CD4-positive, alpha-beta T cell treated with Interleukin-15 for 4 hours (primary cell): ENCODE measurements around the gene MPRIP.
"Not testable (repeated sequence)": the region's sequence is repeated elsewhere in the genome, so short reads cannot be mapped to it uniquely, and the experiment has no call there.

Experiments used
- DNase-seq: peaks from one replicate; pipeline ENCODE4 v3.0.0-alpha.2; 2020; ENCODE audit warnings: low spot score

Gene MPRIP

DNA sequence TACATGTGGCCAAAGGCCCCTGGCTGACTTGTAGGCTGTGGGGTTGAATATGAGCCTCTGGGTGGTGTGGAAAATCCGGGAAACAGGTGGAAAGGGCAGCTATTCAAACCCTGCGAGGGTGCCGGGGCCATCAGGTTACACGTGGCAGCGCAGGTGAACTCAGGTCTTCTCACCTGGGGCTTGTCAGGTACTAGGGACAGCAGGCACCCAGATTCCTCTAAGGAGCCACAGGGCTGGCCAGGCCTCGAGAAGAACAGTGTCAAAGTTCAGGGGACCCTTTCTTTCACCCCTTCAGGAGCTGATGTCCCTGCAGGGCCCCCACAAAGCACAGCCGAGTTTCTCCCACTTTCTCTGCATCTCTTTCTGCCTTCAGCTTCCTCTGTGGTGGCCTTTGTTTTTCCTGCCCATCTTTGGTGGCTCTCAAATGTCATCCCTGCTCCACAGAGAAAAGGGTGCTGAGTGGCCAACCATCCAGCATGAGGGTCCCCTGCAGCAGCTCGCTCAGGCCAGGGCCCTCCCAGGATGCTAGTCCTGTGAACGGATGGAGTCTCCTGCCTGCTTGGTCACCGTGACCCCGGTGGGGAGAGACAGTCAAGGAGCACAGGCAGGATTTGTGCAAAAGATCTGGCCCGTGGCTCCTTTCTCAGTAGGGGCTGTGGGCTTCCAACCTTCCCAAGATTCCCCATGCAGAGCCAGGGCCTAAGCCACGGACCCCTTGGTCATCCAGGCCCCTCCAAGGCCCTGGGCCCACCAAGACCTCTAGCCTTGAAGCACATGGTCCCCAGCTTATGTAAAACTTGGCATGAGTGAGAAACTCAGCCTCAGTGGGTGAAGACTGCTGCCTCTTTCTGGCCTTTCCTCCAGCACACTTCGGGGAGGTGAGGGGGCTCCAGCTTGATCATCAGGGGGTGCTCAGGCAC lies 28.2 kb upstream of the MPRIP start:
- not testable (repeated sequence) for DNase-seq

DNA sequence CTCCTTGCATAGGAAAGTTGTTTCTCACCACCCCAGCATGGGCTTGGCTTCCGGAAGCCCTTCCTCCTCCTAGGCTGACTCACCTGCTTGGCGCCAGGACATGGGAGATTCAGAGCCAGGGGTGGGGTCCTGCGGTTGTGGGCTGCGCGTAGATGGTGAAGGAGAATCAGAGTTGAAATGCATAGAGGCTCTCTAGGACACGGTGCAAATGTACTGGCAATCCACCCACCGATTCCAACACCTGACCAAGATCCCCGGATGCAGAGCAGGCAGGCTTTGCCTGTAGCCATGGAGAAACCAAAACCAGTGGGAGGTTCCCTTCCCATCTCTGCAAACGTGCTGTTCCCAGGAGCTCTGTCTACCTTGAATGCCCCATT lies 27.5 kb upstream of the MPRIP start:
- not testable (repeated sequence) for DNase-seq

DNA sequence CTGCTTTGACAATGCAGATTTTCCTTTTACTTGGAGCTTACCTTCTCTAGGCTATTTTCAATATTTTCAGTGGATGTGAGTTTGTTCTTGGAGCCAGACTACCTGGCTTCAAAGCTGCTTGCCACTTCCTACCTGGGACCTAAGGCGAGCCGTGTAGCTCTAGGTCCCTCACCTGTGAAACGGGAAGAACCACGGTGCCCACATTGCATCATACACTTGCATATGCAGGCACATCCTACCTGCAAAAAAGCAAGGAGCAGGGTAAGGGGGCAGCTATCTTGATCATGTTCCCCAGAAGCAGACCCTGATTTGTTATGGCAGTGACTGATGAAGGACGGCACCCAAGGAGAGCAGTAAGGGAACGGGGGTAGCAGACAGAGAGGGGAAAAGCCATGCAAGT lies 27.0 kb upstream of the MPRIP start:
- no peak for DNase-seq

DNA sequence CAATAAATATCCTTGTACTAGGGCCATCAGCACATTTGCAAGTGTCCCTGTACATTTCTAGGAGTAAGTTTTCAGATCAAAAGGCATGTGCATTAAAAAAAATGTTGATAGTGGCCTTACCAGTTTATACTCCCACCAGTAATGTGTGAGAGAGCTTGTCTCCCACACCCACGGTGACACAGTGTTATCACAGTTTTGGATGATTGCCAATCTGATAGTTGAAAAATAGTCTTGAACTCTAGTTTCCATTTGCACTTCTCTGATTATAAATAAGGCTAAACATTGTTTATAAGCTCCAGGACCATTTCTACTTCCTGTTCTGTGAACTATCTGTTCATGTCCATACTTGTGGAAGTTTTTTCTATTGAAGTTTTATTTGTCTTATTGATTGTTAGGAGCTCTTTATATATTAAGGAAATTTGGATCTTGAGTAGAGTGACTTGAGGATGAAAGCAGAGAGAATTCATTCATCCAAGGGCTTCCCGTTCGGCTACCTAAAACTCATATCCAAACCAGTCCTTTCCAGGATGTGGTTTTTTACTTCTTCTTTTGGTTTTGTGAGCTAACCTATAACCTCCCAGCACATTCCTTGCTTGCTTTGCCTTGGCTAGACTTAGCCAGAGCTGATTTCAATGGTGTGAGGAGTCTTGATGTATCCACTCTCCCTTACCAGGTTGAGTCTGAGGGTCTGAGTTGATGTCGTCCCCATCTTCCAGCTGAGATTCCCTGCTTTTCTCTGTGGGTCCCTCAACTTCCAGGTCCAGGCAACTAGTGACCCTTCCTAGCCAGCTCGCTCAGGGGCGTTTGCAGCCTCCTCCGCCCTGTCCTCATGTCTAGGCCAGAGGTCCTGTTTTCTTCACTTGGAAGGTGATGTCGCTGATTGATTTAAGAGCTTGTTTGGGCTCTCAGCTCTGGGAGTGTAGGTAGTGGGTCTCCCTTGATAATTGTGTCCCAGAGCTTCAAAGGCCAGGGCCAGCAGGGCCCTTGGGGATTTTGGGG lies 25.8 kb upstream of the MPRIP start:
- DNase-seq = peak; percentile 54

DNA sequence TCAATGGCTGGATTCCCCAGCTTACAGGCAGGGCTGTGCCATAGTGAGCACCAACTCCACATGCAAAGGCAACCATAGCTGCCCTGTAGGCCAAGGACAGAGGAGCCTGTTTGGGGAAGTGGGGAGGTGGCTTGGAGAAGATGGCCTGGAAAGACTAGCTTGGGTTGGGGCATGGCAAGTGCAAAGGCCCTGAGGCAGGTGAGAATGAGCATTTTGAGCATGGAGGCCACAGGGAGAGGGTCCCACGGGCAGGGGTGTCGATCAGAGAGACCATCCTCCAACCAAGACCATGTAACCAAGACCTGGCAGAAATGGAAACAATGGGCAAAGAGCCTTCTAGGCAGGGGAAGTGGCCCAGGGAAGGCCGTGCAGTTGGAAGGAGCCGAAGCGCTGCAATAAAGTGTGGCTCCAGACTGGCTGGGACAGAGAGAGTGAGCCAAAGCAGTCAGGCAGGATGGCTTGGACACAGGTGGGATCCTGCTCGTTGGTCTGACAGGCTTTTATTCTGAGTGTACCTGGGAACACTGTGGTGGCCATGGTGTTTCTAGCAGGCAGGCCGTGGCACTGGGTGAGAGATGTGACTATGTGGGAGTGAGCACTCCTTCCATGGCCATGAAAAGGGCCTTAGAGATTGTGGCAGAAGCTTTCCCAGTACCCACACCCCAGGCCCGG lies 24.8 kb upstream of the MPRIP start:
- no peak for DNase-seq

DNA sequence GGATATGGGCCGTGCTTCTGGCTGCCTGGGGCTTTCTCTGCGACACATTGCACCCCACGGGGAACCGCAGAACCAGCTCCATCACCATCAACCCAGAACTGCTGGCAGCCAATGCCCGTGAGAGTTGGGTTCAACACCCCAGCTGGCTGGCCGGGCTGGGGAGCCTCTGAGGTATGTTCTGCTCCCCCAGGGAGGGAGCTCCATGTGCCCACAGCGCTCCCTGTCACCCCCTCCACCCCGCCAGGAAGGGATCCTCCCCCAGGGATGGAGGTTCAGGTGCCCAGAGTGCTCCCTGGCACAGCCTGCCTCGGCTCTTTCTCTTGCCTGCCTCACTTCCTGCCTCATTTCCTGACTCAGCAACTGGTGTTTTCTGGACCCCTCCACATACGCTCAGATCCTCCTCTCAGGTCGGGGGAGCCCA lies 24.2 kb upstream of the MPRIP start:
- no peak for DNase-seq

DNA sequence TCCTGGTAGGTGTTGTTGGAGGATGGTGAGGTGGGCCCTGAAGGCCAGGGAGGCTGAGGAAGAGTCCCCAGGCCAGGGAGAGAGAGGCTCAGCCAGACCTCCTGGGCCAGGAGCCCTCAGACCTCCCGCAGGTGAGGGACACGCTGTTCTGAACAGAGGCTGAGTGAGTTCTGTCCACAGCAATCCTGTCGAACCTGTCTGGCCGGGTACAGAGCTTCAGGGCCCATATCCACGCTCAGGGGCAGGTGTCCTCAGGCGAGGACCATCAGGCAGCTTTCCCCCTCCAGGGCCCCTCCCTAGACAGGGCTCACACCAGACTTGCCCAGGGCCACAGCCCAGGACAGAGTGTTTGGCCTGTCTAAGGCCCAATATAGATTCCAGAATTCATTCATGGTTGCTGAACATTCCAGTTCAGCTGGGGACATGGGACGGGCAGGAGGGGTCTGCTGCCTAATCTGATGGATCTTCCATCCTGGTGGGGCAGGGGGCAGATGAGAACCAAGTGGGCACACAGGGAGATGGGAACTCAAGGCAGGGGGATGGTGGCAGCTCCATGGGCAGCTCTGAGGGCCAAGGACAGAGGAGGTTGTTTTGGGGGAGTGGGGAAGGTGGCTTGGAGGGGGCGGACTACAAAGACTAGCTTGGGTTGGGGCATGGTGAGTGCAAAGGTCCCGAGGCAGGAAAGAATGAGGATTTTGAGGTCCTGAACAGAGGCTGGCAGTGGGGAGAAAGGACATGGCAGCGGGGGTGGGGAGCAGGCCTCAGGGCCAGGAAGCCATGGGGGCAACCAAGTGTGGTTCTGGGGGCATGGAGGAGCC lies 23.4 kb upstream of the MPRIP start:
- DNase-seq = no peak

DNA sequence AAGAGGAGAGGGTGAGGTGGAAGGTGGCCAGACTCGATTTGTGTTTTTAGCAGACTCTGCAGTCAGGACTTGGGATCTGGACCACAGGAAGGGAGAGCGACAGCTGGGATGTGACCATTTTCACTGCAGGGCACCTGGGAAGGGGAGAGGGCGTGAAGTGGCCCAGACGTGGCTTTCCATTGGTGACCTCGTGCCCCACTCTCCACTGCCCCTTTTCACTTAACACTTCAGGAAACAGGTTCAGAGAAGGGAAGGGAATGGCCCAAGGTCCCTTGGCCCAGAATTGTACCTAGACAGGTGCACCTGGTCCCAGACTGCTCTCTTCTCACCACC lies 22.9 kb upstream of the MPRIP start:
- DNase-seq = no peak

DNA sequence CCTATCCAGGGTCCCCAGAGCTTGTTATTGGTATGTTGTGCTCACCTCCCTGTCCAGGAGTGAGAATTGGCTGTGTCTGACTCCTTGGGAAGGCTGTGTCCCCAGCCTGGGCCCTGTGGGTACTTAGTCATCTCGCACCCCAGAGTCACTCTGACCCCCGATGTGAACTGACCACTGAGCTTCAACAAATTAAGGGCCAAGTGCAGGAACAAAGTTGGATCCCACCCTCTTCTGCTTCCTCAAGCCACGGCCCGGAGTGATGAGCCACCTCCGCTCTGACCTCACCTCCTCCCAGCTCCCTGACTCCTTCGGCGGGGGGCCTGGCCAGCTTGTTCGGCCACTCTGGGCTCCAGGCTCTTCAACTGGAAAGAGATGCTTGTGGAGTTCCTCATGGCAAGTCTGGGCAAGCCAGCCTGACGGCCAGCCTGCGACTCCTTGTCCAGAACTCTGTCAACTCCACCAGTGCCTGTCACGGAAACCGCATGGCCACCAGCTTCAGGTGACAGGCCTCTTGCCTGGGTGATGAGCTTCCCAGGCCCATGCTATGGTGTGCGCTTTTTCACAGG lies 22.3 kb upstream of the MPRIP start:
- DNase-seq = no peak

DNA sequence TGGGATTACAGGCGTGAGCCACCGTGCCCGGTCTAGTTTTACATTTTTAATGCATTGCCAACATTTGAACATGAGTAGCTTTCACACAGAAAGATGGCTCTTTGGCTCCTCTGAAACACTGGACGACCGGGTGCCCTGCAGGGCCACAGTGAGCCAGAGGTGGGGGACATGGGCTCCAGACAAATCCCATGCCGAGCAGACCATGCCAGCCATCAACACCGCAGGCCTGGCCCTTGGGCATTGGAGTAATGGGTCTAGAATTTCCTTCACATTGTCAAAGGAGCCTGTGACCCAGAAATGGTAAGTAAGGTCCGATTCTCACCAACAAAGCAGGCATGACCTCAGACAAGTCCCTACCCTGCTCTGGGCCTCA lies 21.4 kb upstream of the MPRIP start:
- no peak for DNase-seq

DNA sequence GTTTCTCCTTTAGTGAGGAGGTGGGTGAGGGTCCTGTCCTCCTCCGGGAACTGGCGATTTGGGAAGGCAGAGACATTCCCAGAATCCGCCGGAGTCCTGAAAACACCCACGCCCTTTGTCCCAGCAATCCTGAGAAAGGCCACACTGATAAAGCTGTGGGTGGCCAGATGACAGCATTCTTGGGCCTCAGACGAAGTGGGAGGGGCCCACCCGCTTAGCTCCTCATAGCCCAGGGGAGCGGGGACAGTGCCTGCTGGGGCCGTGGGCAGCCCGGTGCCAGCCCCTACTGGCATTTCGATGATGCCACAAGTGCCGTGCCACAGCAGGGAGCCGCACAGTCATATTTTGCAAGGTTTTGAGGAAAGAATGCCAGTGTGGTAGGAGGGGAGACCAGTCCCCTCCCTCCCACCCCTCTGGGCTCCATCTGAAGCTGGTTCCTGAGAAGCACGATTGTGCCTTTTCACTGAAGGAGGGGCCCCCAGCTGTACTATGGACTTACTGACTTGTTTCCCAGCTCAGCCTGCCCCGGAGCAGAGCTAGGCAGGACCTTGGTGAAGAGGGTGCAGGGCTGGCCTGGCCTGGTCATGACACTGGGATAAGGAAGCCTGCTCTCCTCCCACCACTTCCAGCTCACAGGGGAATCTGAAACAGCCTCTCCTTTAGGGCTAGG lies 20.9 kb upstream of the MPRIP start:
- DNase-seq = no peak

DNA sequence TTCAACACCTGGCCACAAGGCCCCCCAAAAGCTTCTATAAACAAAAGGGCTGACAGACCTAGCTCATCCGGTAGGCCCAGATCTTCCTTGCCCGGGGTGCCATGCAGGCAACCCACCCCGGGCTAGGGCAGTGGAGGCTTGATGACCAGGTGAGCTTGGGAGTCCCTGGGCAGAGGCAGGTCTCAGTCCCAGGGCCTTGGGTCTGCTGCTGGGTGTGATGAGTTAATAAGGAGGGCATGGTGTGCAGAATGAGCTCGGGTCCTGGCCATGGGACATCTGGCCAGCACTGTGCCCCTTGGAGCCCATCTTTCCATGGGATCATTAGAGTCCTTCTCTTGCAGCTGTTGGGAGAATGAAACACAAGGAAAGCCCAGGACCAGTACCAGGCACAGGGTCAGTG lies 20.2 kb upstream of the MPRIP start:
- no peak for DNase-seq

DNA sequence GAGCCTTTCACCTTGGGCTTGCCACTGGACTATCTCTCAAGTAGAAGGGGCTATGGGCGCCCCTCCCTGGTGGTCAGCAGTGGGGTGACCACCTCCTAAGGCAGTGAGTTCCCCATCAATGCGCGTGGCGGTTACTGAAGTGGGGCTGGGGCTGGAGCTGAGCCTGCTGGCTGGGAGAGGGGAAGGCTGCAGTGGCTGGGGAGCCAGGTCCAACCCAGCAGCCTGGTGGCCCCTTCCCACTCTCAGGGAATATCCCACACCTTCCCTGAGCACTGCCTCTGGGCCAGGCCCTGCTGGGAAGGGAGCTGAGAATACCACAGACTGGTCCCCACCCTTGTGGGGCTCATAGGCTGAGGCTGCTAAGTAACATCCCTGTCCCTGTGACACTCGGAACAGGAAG lies 19.8 kb upstream of the MPRIP start:
- no peak for DNase-seq

DNA sequence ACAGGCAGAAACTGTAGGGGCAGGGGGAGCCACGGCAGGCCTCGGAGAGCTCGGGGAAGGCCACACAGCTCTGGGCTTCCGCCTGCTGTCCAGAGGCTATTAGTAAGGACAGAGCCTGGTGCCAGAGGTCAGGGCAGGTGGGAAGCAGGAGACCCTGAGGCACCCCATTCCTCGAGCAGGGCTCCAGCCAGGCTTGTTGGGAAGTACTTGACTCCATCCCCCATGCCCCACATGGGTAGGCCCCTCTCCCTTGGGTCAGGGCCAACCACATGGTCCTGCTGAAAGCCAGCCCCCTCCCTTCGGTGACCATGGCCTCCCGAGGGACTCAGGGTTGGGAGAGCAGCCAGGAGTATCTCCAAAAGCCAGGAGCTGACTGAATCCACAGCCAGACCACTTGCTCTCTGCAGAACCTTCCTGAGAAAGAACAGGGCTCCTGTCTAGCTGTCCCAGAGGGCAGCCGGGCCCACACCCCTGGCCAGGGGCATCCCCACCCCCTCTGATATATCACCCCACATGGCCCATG lies 17.4 kb upstream of the MPRIP start:
- no peak for DNase-seq

DNA sequence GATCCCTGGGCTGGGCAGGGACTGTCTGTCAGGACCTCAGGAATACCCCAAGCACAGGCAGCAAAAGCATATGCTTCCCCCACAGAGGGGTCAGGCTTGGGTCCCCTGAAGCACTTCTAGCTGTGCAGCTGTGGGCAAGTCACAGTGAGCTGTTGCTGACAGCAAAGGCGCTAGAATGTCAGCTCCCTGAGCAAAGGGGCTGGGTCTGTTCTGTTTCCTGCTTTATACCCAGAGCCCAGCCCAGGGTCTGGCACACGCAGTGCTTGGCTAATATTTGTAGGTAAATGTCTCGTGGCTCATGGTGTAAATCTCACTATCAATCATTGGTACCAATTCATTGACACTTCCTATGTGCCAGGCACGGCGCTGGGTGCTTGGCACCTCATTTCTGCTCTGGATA lies 16.6 kb upstream of the MPRIP start:
- no peak for DNase-seq

DNA sequence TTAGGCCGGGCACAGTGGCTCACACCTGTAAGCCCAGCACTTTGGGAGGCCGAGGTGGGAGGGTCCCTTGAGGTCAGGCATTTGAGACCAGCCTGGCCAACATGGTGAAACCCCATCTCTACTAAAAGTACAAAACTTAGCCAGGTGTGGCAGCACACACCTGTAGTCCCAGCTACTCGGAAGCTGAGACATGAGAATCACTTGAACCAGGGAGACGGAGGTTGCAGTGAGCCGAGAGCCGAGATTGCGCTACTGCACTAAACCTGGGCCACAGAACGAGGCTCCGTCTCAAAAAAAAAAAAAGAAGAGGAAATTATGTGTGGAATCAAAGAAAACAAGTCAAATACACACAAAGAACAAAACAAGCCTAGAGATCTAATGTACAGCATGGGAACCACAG lies 16.1 kb upstream of the MPRIP start:
- no peak for DNase-seq

DNA sequence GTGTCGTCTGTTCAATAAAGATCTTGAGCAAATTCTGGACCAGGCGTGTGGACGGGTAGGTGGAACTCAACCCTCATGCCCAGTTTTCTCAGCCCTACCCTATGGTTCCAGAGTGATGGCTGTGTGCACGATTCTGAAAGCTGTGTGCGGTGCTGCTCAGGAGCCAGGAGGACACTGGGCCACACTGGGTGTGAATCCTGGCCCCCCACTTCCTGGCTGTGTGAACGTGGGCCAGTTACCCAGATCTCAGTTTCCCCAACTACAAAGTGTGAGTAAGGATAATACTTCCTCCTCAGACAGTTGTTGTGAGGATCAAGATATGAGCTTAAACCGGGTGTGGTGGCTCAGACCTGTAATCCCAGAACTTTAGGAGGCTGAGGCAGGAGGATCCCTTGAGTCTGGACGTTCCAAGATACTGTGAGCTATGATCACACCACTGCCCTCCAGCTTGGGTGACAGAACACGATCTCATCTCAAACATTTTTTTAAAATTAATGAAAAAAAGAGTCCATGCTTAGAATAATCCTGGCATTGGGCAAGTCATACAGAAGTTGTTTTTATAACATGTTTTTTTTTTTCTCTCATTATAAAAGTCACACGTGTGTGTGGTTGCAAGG lies 14.7 kb upstream of the MPRIP start:
- DNase-seq = no peak

DNA sequence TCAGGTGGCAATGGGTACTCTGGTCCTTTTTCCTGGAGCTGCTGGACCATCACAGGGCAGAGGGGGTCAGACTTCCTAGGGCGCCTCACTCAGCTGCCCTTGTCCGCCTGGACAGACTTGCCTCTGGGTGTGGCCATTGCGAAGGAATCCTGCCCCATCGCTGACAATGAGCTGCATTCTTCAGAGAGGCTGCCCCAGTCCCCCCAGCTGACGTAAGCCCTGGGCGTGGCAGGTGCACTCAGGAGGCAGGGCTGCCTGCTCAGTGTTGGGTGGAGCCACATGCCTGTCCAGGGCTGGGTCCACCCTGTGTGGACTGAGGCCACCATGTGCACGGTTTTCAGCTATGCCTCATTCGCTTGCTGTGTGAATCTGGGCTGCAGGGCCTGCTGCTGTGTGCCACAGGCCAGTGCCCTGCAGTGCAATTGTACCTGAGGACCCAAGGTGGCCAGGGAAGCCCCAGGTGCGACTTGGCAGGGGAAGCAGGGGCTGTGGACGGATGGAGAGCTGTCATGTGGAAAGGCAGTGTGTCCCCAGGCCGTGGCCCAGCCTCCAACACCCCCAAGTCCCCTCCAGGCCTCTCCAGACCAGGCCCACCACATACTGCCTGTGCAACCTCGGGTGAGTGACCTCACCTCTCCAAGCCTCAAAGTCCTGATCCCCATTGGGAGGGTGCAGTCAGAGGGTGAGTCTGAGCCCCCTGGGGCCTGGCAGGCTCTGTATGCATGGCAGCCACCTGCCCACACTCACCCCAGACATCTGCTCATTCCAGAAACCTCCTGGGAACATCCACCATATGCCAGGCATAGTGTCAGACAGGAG lies 14.0 kb upstream of the MPRIP start:
- DNase-seq = no peak

DNA sequence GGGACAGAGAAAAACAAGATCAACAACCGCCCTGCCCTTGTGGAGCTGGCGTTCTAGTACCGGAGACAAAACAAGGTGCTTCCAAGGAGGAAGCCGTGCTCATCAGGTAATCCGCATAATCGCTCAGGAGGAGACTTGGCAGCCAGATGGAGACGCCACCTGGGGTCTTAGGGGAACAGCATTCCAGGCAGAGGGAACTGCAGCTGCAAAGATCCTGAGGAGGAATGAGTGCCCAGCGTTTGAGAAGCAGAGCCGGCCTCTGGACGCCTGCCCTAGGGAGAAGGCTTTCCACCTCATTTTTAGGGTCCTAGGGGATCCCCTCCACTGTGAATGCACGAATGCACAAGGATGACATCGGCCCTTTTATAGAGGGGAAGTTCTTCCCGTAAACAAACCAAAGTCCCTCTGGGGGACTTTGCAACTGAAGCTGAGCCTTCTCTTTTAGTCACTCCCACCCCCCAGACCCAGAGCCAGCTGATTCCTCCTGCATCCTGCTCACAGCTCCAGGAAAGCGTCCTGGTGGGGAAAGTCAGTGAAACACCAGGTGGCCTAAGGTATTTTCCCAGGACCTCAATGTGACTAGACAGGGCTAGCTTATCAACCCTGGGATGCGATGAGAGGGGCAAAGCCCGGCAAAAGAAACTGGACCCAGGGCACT lies 13.2 kb upstream of the MPRIP start:
- no peak for DNase-seq
